HUES6 (cell line): ENCODE results near the gene LRCOL1.

Experiments
- H3K27ac ChIP-seq: 2 replicates; pipeline ENCODE4 v1.7.0; 2013; ENCODE audit warnings: low read depth, mild to moderate bottlenecking, low read length, inconsistent platforms
- H3K27me3 ChIP-seq: 2 replicates; pipeline ENCODE4 v1.6.1; 2013; ENCODE audit warnings: low read length; ENCODE audit not compliant: control insufficient read depth, insufficient read depth
- H3K36me3 ChIP-seq: 2 replicates; pipeline ENCODE4 v1.6.1; 2013; ENCODE audit warnings: low read length; ENCODE audit not compliant: control insufficient read depth, insufficient read depth
- H3K4me1 ChIP-seq: 2 replicates; pipeline ENCODE4 v1.6.1; 2013; ENCODE audit warnings: low read length; ENCODE audit not compliant: control insufficient read depth, insufficient read depth
- H3K4me3 ChIP-seq: 2 replicates; pipeline ENCODE4 v1.5.1; 2013; ENCODE audit warnings: low read depth, low read length
- H3K9ac ChIP-seq: one replicate; pipeline ENCODE4 v1.6.1; 2013; ENCODE audit warnings: mild to moderate bottlenecking, low read length
- H3K9me3 ChIP-seq: 2 replicates; pipeline ENCODE4 v1.6.1; 2013; ENCODE audit warnings: low read depth, low read length; ENCODE audit not compliant: control insufficient read depth, insufficient read depth

LRCOL1 gene

DNA sequence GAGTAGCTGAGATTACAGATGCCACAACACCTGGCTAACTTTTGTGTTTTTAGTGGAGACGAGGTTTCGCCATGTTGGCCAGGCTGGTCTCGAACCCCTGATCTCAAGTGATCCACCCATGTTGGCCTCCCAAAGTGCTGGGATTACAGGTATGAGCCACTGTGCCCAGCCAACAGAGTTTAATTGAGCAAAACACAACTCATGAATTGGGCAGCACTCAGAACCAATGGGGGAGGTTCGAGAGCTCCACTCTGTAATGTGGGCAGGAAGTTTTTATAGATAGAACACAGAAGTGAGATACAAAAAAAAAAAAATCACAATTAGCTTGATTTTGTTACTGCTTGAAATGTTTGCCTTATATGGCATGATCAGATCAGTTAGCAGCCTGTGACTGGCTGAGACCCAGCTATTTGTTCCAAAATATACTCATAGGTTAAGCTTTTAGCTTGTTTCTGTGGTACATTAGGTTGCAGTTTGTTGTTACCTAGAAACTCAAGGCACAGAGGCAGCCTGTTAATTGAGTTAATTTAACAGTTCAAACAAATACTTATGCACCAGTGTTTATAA, 6.8 kb upstream of the LRCOL1 start:
- Histone ChIP-seq H3K4me3 (no peak overlapping the region), H3K9ac (no peak overlapping the region), H3K36me3 (no peaks in the 10 kb centered on the region), H3K27me3 (peaks cover 87% of the 10 kb centered on the region), H3K4me1 (no peaks in the 10 kb centered on the region), H3K9me3 (peaks cover 16% of the 10 kb centered on the region; the same call in 1 of the 2 replicates), H3K27ac (no peak overlapping the region)

DNA sequence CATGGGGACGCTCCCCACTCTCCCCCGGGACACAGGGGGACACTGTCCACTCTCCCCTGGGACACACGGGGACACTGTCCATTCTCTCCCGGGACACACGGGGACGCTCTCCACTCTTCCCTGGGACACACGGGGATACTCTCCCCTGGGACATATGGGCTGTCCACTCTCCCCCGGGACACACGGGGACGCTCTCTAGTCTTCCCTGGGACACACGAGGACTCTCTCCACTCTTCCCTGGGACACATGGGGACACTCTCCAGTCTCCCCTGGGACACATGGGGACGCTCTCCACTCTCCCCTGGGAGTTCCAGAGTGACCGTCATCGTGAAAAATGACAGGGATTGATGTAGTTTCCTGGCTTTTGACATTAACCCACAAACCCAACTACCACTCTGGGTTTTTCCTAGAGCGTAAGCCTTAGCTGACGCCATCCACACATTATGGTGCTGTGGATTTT, 5.2 kb upstream of the LRCOL1 start:
- H3K9me3 ChIP-seq, result peaks cover 25% of the 10 kb centered on the region
- no peaks in the 10 kb centered on the region for H3K4me1 ChIP-seq
- H3K9ac ChIP-seq, result no peak overlapping the region
- no peak overlapping the region for H3K4me3 ChIP-seq
- no peaks in the 10 kb centered on the region for H3K36me3 ChIP-seq
- H3K27me3 ChIP-seq, result peaks cover 92% of the 10 kb centered on the region
- H3K27ac ChIP-seq, result no peak overlapping the region

DNA sequence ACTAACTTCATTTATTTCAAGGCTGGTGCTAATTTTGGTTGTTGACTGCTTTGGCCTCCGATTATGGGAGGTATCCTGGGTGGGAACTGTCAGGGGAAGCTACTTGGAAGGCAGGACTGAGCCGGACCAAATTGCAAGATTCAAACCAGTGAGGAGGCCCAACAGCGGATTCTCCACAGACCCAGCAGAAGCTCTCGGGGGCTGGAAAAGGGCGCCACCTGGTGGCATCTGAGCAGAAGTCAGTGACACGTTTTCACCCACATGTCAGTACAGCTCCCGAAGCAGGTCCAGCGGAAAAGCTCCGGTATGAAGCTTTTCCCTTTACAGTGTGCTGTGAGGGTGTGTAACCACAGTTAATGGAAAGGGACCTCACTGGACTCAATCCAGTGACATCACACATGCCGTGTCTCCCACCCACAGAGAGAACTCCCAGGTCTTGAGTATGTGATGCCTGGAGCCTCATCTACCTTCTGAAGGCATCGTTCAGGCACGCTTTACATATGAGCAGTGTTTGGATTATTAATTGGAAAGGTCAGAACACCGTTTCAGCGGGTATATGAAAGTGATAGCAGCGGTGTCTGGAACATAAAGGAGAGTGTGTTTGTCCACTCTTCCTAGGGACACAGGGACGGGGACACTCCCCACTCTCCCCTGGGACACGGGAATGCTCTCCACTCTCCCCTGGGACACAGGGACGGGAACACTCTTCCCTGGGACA, 4.6 kb upstream of the LRCOL1 start:
- Histone ChIP-seq H3K36me3 (no peaks in the 10 kb centered on the region), H3K9ac (no peak overlapping the region)

DNA sequence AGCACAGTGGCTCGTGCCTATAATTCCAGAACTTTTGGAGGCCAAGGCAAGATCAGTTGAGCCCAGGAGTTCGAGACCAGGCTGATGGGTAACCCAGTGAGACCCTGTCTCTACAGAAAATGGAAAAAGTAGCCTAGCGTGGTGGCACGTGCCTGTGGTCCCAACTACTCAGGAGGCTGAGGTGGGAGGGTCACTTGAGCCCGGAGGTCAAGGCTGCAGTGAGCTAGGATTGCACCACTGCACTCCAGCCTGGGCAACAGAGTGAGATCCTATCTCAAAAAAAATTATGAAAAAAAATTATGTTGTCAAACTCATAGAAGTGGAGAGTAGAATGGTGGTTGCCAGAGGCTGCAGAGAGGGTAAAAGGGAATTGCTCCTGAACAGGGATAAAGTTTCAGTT, 3.6 kb upstream of the LRCOL1 start:
- Histone ChIP-seq H3K9ac (no peak overlapping the region), H3K9me3 (peaks cover 25% of the 10 kb centered on the region), H3K27me3 (peaks cover 93% of the 10 kb centered on the region), H3K4me1 (no peaks in the 10 kb centered on the region), H3K4me3 (no peak overlapping the region), H3K27ac (no peak overlapping the region), H3K36me3 (no peaks in the 10 kb centered on the region)

More for the DNA sequence above, 4.6 kb upstream of the LRCOL1 start:
- H3K27ac ChIP-seq, result no peak overlapping the region
- peaks cover 92% of the 10 kb centered on the region for H3K27me3 ChIP-seq
- H3K4me3 ChIP-seq, result no peak overlapping the region
- no peaks in the 10 kb centered on the region for H3K4me1 ChIP-seq
- peaks cover 25% of the 10 kb centered on the region for H3K9me3 ChIP-seq

DNA sequence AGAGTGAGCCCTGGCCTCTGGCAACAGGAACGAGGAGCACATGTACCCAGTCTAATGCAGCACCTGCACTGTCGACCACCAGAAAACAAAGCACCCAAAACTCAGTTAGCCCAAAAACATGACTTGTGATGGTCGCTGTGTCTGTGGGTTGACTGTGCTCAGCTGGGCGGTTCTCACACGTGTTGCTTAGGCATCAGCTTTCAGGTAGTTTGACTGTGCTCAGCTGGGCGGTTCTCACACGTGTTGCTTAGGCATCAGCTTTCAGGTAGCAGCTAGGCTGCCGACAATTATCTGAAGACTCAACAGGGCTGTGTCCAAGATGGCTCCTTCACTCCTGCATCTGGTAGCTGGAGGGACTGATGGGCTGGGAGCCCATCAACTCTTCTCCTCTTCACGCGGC, 1.2 kb upstream of the LRCOL1 start:
- Histone ChIP-seq H3K27me3 (peaks cover 96% of the 10 kb centered on the region), H3K4me3 (no peak overlapping the region), H3K36me3 (no peaks in the 10 kb centered on the region), H3K9me3 (peaks cover 14% of the 10 kb centered on the region), H3K27ac (no peak overlapping the region), H3K9ac (no peak overlapping the region), H3K4me1 (no peaks in the 10 kb centered on the region)

DNA sequence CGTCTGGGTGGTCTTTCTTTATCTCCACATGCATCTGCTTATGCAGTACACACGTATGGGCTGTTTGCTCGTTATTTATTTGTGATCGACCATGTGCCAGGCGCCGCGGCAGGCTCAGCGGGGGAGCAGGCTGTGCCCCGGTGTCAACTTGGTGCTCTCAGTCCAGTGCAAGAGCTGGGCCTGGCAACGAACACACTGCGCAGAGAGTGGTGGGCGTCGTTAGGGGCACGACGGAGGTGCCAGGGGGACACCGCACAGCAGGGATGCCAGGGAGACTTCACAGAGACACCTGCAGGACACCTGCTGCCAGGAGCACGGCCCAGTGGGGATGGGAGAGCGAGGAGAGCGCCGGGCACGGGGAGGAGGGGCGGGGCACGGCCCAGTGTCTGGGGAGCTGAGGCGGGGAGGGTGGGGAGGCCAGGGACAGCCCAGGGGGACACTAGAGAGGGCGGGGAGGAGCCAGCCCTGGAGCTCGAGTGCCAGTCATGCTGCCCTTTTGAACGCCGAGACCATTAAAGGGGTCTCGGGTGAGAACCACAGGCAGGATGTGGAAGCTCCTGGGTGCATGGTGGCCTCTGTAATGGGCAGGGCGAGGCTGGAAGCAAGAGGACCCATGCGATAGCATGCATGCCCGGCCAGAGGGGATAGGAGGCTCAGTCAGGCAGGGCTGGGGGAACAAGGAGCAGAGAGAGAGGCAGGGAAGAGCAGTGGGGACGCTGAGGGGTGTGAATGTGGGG, 652 bp upstream of the LRCOL1 start:
- no peak overlapping the region for H3K9ac ChIP-seq
- H3K4me1 ChIP-seq, result no peaks in the 10 kb centered on the region
- H3K9me3 ChIP-seq, result peaks cover 10% of the 10 kb centered on the region
- no peaks in the 10 kb centered on the region for H3K36me3 ChIP-seq
- H3K27ac ChIP-seq, result no peak overlapping the region
- no peak overlapping the region for H3K4me3 ChIP-seq
- peaks cover 96% of the 10 kb centered on the region for H3K27me3 ChIP-seq

DNA sequence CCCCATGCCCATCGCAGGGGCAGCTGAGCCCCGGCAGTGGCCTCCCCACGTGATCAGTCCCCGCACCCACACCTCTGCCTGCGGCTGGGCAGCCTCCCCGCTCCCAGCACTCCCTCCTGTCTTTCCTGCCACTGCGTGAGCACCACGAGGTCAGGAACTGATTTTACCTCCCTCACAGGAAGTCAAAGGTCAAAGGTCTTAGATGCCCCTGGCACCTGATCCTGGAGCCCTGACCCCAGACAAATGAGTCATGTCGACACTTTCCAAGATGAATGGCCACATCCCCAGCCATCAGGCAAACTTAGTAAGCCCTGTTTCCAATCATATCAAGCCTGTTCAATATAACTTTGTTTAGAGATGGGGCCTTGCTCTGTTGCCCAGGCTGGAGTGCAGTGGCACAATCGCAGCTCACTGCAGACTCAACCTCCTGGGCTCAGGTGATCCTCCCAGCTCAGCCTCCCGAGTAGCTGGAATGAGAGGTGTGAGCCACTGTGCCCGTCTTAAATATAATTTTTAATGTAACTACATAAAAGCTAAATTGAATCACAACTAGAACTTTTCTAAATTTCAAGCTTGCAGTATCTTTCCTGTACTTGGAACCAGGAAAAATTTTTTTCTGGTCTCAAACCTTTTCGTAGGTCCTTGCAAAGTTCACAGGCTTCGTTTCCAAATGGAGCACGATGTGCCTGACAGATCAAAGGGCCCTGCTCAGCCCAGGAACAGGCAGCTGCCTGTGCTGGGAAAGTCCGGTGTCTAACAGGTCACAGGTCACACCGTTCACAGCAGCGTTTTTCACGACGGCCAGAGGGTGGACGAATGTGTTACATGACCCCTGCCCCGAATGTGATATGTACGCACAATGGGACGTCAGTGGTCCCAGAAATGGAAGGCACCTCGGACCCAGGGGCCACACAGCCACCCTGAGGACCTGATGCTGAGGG, 1.9 kb downstream of the LRCOL1 start:
- Histone ChIP-seq H3K36me3 (no peaks in the 10 kb centered on the region), H3K9ac (no peak overlapping the region), H3K27ac (no peak overlapping the region), H3K9me3 (peaks cover 9% of the 10 kb centered on the region), H3K4me1 (peaks cover 4% of the 10 kb centered on the region; the same call in 1 of the 2 replicates), H3K27me3 (peaks cover 97% of the 10 kb centered on the region), H3K4me3 (no peak overlapping the region)

DNA sequence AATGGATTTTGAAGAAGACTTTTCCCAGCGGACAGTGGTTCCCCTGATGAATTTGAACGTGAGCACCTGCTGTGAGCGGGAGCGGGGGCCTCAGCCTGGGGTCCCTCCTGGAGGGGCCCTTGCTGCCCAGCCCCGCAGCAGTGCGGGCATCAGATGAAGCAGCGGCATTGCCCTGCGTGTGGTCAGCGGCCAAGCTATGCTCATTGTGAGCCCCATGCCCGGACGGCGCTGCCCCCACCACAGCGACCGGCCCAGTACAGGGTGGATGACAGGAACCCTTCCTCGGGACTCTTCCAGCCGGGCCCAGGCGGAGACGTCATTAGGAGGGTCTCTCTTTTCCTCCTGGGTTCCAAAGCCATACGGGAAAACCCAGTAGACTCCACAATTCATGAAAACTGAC, 3.5 kb downstream of the LRCOL1 start:
- Histone ChIP-seq H3K9me3 (peaks cover 8% of the 10 kb centered on the region), H3K4me3 (no peak overlapping the region), H3K27me3 (peaks cover 99% of the 10 kb centered on the region), H3K4me1 (peaks cover 17% of the 10 kb centered on the region; the same call in 1 of the 2 replicates), H3K36me3 (no peaks in the 10 kb centered on the region), H3K27ac (no peak overlapping the region), H3K9ac (no peak overlapping the region)

DNA sequence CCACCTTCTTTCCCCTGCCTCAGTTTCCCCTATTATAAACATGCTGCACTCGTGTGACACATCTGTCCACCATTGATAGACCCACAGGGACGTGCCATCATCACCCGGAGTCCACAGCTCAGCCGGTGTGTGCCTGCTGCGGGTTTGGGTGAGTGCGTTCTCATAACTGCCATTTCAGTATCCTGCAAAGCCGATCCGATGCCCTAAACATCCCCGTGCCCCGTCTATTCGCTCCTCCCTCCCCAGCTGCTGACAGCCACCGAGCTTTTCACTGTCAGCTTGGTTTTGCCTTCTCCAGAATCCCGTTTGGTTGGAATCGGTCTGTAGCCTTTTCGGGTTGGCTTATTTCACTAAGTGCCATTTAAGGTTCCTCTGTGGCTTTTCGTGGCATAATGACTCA, 3.9 kb downstream of the LRCOL1 start:
- Histone ChIP-seq H3K9me3 (peaks cover 3% of the 10 kb centered on the region), H3K4me3 (no peak overlapping the region), H3K9ac (no peak overlapping the region), H3K36me3 (no peaks in the 10 kb centered on the region), H3K27ac (no peak overlapping the region), H3K27me3 (peaks cover 99% of the 10 kb centered on the region), H3K4me1 (peaks cover 17% of the 10 kb centered on the region; the same call in 1 of the 2 replicates)

DNA sequence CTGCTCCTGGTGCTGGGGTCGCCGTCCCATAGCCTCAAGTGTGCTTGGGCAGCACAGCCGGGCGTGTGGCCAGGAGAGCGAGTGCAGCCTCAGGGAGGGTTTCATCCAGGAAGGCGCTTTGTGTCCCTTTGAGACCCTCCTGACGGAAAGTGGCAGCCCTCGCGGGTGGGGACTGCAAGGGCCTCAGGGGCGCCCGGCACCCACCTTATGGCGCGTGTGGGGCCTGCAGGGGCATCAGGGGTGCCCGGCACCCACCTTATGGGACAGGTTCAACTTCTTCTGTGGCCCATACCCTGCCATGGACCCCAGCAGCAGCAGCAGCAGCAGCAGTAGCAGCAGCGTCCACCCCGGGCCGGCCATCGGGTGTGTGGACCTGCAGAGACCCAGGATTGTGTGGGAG, 4.5 kb downstream of the LRCOL1 start:
- Histone ChIP-seq H3K27me3 (peaks cover 100% of the 10 kb centered on the region), H3K9ac (no peak overlapping the region), H3K4me1 (peaks cover 18% of the 10 kb centered on the region; the same call in 1 of the 2 replicates), H3K4me3 (no peak overlapping the region), H3K36me3 (no peaks in the 10 kb centered on the region), H3K27ac (no peak overlapping the region), H3K9me3 (no peaks in the 10 kb centered on the region)
